IMR-90 (cell line): Measurements from ENCODE around the gene PSMB3.

Experiments used
- BHLHE40 ChIP-seq: fragments of 150-350 bp; IDR thresholded peaks from 2 replicates; pipeline ENCODE4 v1.6.1; 2016; ENCODE audit warnings: mild to moderate bottlenecking, low read depth, low read length
- CTCF ChIP-seq: conservative IDR thresholded peaks from 2 replicates; pipeline ENCODE4 v1.5.1; 2012; ENCODE audit warnings: mild to moderate bottlenecking, low read depth, low read length, improper control_type of control experiment
- ELK1 ChIP-seq: fragments of 150-350 bp; IDR thresholded peaks from 2 replicates; pipeline ENCODE4 v1.6.1; 2016; ENCODE audit warnings: low read depth, mild to moderate bottlenecking, low read length, moderate library complexity, borderline replicate concordance
- FOS ChIP-seq: fragments of 150-350 bp; IDR thresholded peaks from 2 replicates; pipeline ENCODE4 v1.6.1; 2016; ENCODE audit warnings: low read depth, low read length
- MAFK ChIP-seq: IDR thresholded peaks from 2 replicates; pipeline ENCODE4 v1.6.1; 2012; ENCODE audit warnings: low read depth, low read length, improper control_type of control experiment
- MXI1 ChIP-seq: IDR thresholded peaks from 2 replicates; pipeline ENCODE4 v1.6.1; 2012; ENCODE audit warnings: low read depth, mild to moderate bottlenecking, low read length, moderate library complexity, borderline replicate concordance
- NFE2L2 ChIP-seq: fragments of 150-350 bp; IDR thresholded peaks from 2 replicates; pipeline ENCODE4 v1.6.1; 2016; ENCODE audit warnings: low read depth, mild to moderate bottlenecking, low read length
- POLR2A ChIP-seq: IDR thresholded peaks from 2 replicates; pipeline ENCODE4 v1.6.1; 2012; ENCODE audit warnings: mild to moderate bottlenecking, low read depth, low read length
- RAD21 ChIP-seq: IDR thresholded peaks from 2 replicates; pipeline ENCODE4 v1.6.1; 2012; ENCODE audit warnings: low read length, improper control_type of control experiment
- RFX5 ChIP-seq: IDR thresholded peaks from 2 replicates; pipeline ENCODE4 v1.8.0; 2012; ENCODE audit warnings: low read depth, mild to moderate bottlenecking, low read length, moderate library complexity
- USF2 ChIP-seq: fragments of 150-350 bp; IDR thresholded peaks from 2 replicates; pipeline ENCODE4 v1.6.1; 2017; ENCODE audit warnings: mild to moderate bottlenecking, antibody characterized with exemption, low read length, low read depth

- TF ChIP-seq CTCF (peak; percentile 40), MXI1 (no peak), RFX5 (no peak), POLR2A (no peak), ELK1 (no peak), USF2 (no peak), RAD21 (peak; percentile 62), NFE2L2 (no peak), BHLHE40 (no peak), FOS (no peak), MAFK (no peak)
Measured at GRCh38 chr17:38761612-38762011, 9.1 kb downstream of the PSMB3 start.
